Spleen (tissue), 11 donors: ENCODE measurements around the gene AFF1. TPM values are rescaled to one million over a fixed set of nuclear protein-coding genes. Genes with fewer than 3 reads are reported as not detected.

Source experiments
- DNase-seq: peaks from one replicate; pipeline ENCODE4 v3.0.0-alpha.2; 2020
- H3K27ac ChIP-seq, 8 donors: fragments of 200-600 bp; sonication (generic) in 7 of 8; 1 replicate in 4 of 8; 2 replicates in 4 of 8; pipeline versions ENCODE4 v1.5.0 to v1.8.0; 2016 to 2021; ENCODE audit warnings: inconsistent platforms in 4 of 8, mild to moderate bottlenecking in 4 of 8, moderate library complexity in 1 of 8
- H3K27me3 ChIP-seq, 7 donors: fragments of 200-600 bp; sonication (generic) in 6 of 7; replicated peaks in 1 of 7; 1 replicate in 4 of 7; 2 replicates in 3 of 7; pipeline versions ENCODE4 v1.5.0 to v1.8.0; 2016 to 2021; ENCODE audit warnings: inconsistent platforms in 3 of 7, mild to moderate bottlenecking in 1 of 7
- H3K36me3 ChIP-seq, 6 donors: fragments of 200-600 bp; sonication (generic) in 5 of 6; 1 replicate in 4 of 6; 2 replicates in 2 of 6; pipeline versions ENCODE4 v1.5.0 to v1.8.0; 2016 to 2021; ENCODE audit warnings: inconsistent platforms in 2 of 6
- H3K4me1 ChIP-seq, 6 donors: fragments of 200-600 bp; sonication (generic) in 5 of 6; 1 replicate in 3 of 6; 2 replicates in 3 of 6; pipeline versions ENCODE4 v1.5.0 to v1.8.0; 2016 to 2021; ENCODE audit warnings: inconsistent platforms in 3 of 6
- H3K4me3 ChIP-seq, 8 donors: fragments of 200-600 bp; sonication (generic) in 7 of 8; 1 replicate in 4 of 8; 2 replicates in 4 of 8; pipeline versions ENCODE4 v1.5.0 to v1.8.0; 2016 to 2021; ENCODE audit warnings: inconsistent platforms in 4 of 8, mild to moderate bottlenecking in 4 of 8, moderate library complexity in 2 of 8
- H3K9me3 ChIP-seq, 8 donors: fragments of 200-600 bp; sonication (generic) in 7 of 8; 1 replicate in 4 of 8; 2 replicates in 4 of 8; pipeline versions ENCODE4 v1.5.0 to v1.8.0; 2016 to 2021; ENCODE audit warnings: inconsistent platforms in 4 of 8
- CTCF ChIP-seq, 11 experiments: fragments of 200-600 bp in 7 of 11; fragments of 450-650 bp in 4 of 11; sonication (generic) in 4 of 11; IDR thresholded peaks in 8 of 11; conservative IDR thresholded peaks in 3 of 11; 1 replicate in 7 of 11; 2 replicates in 4 of 11; pipeline versions ENCODE4 v1.4.0 to v1.8.0; 2016 to 2021; ENCODE audit warnings: antibody characterized with exemption in 11 of 11, inconsistent platforms in 4 of 11, mild to moderate bottlenecking in 1 of 11
- POLR2A ChIP-seq, 3 donors: fragments of 450-650 bp; IDR thresholded peaks; one replicate each; pipeline ENCODE4 v1.5.1; 2017; ENCODE audit warnings: antibody characterized with exemption in 3 of 3, mild to moderate bottlenecking in 1 of 3
- POLR2AphosphoS5 ChIP-seq, 3 donors: sonication (generic); formaldehyde crosslinking; IDR thresholded peaks; one replicate each; pipeline ENCODE4 v1.5.1; 2017; ENCODE audit warnings: antibody characterized with exemption in 3 of 3
- WGBS, 5 donors: extraction: QIAGEN DNeasy Blood & Tissue Kit in 3 of 5; methylation state at CpG; one replicate each; pipeline versions ENCODE4 v1.1.5 to v1.1.7; 2013 to 2018; 5-methylcytosine and 5-hydroxymethylcytosine counted together
- intact Hi-C: fragments of 100-400 bp; cut with DNase I; formaldehyde crosslinking; loops from one replicate; pipeline ENCODE4 v1.15.0; 2023; ENCODE audit warnings: low total_unique reads
- polyA plus RNA-seq, 3 donors: library from polyadenylated mRNA; stranded (reverse); fragments of 200-250 nt; gene quantifications; one replicate each; pipeline ENCODE4 v1.2.1, GENCODE V29; 2013
- total RNA-seq, 7 donors: library from RNA; depleted of rRNA in 3 of 7; stranded (reverse); fragments of >200 nt in 3 of 7; fragmentation: NEBNext Ultra II Directional in 4 of 7; extraction: Animal tissue kit (Norgen Biotek cat#: 25700) in 4 of 7; gene quantifications; one replicate each; pipeline versions ENCODE4 v1.1.0 to v1.2.1, GENCODE V29; 2016 to 2021
- donor health status: healthy with polysubstance abuse.
- donor health status: DM: no; HTN: no; CAD: no; lungs with moderate emphysema.
- donor health status: DM: no; HTN: no; CAD: no.
- donor health status: Bipolar disorder and iron deficiency.
- donor health status: healthy.
- donor health status: DM: no; HTN: no; CAD: no.
- donor health status: DM: yes; HTN: yes; CAD: no.

Gene AFF1
- total and polyA plus RNA-seq, 10 donors: 4.4 to 119 (median 80.8) TPM

GRCh38 chr4:86965019-86965976, 30.5 kb downstream of the AFF1 start:
- no peaks in the 10 kb centered on the region for H3K9me3 ChIP-seq
- H3K27ac ChIP-seq: peak overlapping the region in 1 of 8 donors; percentile 15
- no peaks in the 10 kb centered on the region for H3K27me3 ChIP-seq
- no peaks in the 10 kb centered on the region for H3K36me3 ChIP-seq
- TF ChIP-seq POLR2A (IDR thresholded peaks at IDR 0.05) (no peak), POLR2AphosphoS5 (IDR thresholded peaks at IDR 0.05) (no peak), CTCF (IDR thresholded peaks at IDR 0.05 in 8 of 11, conservative IDR thresholded peaks at IDR 0.05 in 3 of 11) (no peak)
- peaks cover 26 to 71% (median 50%) of the 10 kb centered on the region in 6 donors for H3K4me1 ChIP-seq
- 78 to 84% (median 82%) methylated on average over 3 of the region's 3 CpGs for WGBS, 5 donors
- H3K4me3 ChIP-seq: no peak overlapping the region
- DNase-seq: no peak
- intact Hi-C loops: no loop called here

GRCh38 chr4:86967073-86967472, 32.3 kb downstream of the AFF1 start:
- no peaks in the 10 kb centered on the region for H3K36me3 ChIP-seq
- H3K27me3 ChIP-seq: no peaks in the 10 kb centered on the region
- peaks cover 21 to 67% (median 42%) of the 10 kb centered on the region in 6 donors for H3K4me1 ChIP-seq
- no peak overlapping the region for H3K4me3 ChIP-seq
- DNase-seq: no peak
- WGBS, 5 donors: 44 to 55% (median 51%) methylated on average over 2 of the region's 2 CpGs
- peak overlapping the region in 3 of 8 donors; percentile 23 to 46 (median 33) for H3K27ac ChIP-seq
- no peaks in the 10 kb centered on the region for H3K9me3 ChIP-seq
- intact Hi-C loops: no loop called here
- TF ChIP-seq CTCF (IDR thresholded peaks at IDR 0.05 in 8 of 11, conservative IDR thresholded peaks at IDR 0.05 in 3 of 11) (no peak), POLR2A (IDR thresholded peaks at IDR 0.05) (no peak), POLR2AphosphoS5 (IDR thresholded peaks at IDR 0.05) (no peak)

- TF ChIP-seq POLR2A (IDR thresholded peaks at IDR 0.05): no peak
- Histone ChIP-seq H3K4me1 (peaks cover 17 to 67% (median 45%) of the 10 kb centered on the region in 6 donors), H3K9me3 (no peaks in the 10 kb centered on the region), H3K4me3 (no peak overlapping the region), H3K27ac (peak overlapping the region in 3 of 8 donors; percentile 23 to 46 (median 33)), H3K36me3 (no peaks in the 10 kb centered on the region), H3K27me3 (no peaks in the 10 kb centered on the region)
- intact Hi-C loops: no loop called here
- no peak for DNase-seq
- 65 to 85% (median 73%) methylated on average over 2 of the region's 2 CpGs for WGBS, 5 donors
Observed at GRCh38 chr4:86967798-86968197, 33.0 kb downstream of the AFF1 start.

GRCh38 chr4:86968547-86968946, 33.7 kb downstream of the AFF1 start:
- intact Hi-C loops: no loop called here
- peaks cover 17 to 72% (median 52%) of the 10 kb centered on the region in 6 donors for H3K4me1 ChIP-seq
- WGBS, 5 donors: 24 to 41% (median 37%) methylated on average over 2 of the region's 2 CpGs
- no peak overlapping the region for H3K27ac ChIP-seq
- H3K36me3 ChIP-seq: no peaks in the 10 kb centered on the region
- H3K4me3 ChIP-seq: no peak overlapping the region
- no peaks in the 10 kb centered on the region for H3K27me3 ChIP-seq
- DNase-seq: no peak
- TF ChIP-seq POLR2A (IDR thresholded peaks at IDR 0.05): no peak
- TF ChIP-seq POLR2AphosphoS5 (IDR thresholded peaks at IDR 0.05): no peak
- no peak for TF ChIP-seq CTCF (IDR thresholded peaks at IDR 0.05 in 8 of 11, conservative IDR thresholded peaks at IDR 0.05 in 3 of 11)
- no peaks in the 10 kb centered on the region for H3K9me3 ChIP-seq
